DOHH2 (cell line): ENCODE results near the gene TNFAIP8L3.
"Not testable (repeated sequence)": the region's sequence is repeated elsewhere in the genome, so short reads cannot be mapped to it uniquely, and the experiment has no call there.

Source experiments
- H3F3A ChIP-seq: fragments of 200-600 bp; sonication (generic), shearing (Covaris generic); 2 replicates; pipeline ENCODE4 v1.6.0; 2016; ENCODE audit warnings: antibody characterized with exemption, mild to moderate bottlenecking; ENCODE audit not compliant: control insufficient read depth, insufficient read depth
- H3K27ac ChIP-seq: fragments of 200-600 bp; sonication (generic); 2 replicates; pipeline ENCODE4 v1.5.1; 2014; ENCODE audit warnings: low read depth, mild to moderate bottlenecking, low read length, moderate library complexity
- H3K27me3 ChIP-seq: fragments of 200-600 bp; sonication (generic); 2 replicates; pipeline ENCODE4 v1.6.1; 2014; ENCODE audit warnings: mild to moderate bottlenecking, low read length, mixed read lengths; ENCODE audit not compliant: control insufficient read depth
- H3K36me3 ChIP-seq: fragments of 200-600 bp; sonication (generic); 2 replicates; pipeline ENCODE4 v1.6.1; 2014; ENCODE audit warnings: mild to moderate bottlenecking, low read length, moderate library complexity, mixed read lengths; ENCODE audit not compliant: control insufficient read depth
- H3K4me1 ChIP-seq: fragments of 200-600 bp; sonication (generic); 2 replicates; pipeline ENCODE4 v1.6.1; 2014; ENCODE audit warnings: mild to moderate bottlenecking, low read length, mixed read lengths; ENCODE audit not compliant: control insufficient read depth
- H3K4me2 ChIP-seq: fragments of 200-600 bp; sonication (generic); 2 replicates; pipeline ENCODE4 v1.6.0; 2014; ENCODE audit warnings: mild to moderate bottlenecking, low read length, moderate library complexity
- H3K4me3 ChIP-seq: fragments of 200-600 bp; sonication (generic); 2 replicates; pipeline ENCODE4 v1.5.1; 2014; ENCODE audit warnings: mild to moderate bottlenecking, low read length, mixed read lengths
- H3K79me2 ChIP-seq: fragments of 200-600 bp; sonication (generic); 2 replicates; pipeline ENCODE4 v1.6.1; 2014; ENCODE audit warnings: mild to moderate bottlenecking, low read length, mixed read lengths; ENCODE audit not compliant: control insufficient read depth
- H3K9me2 ChIP-seq: fragments of 200-600 bp; sonication (generic); replicated peaks from 2 replicates; pipeline ENCODE4 v1.6.1; 2014; ENCODE audit warnings: mild to moderate bottlenecking, low read length, mixed read lengths; ENCODE audit not compliant: control insufficient read depth
- H3K9me3 ChIP-seq: fragments of 200-600 bp; sonication (generic); 2 replicates; pipeline ENCODE4 v1.6.1; 2014; ENCODE audit warnings: antibody characterized with exemption, low read length, mixed read lengths; ENCODE audit not compliant: control insufficient read depth, insufficient read depth
- H4K20me1 ChIP-seq: fragments of 200-600 bp; sonication (generic); 2 replicates; pipeline ENCODE4 v1.6.0; 2014; ENCODE audit warnings: low read depth, mild to moderate bottlenecking, antibody characterized with exemption, low read length, moderate library complexity; ENCODE audit not compliant: control insufficient read depth, insufficient read depth
- EZH2phosphoT487 ChIP-seq: fragments of 200-600 bp; sonication (generic); IDR thresholded peaks from 2 replicates; pipeline ENCODE4 v1.6.1; 2017; ENCODE audit warnings: borderline replicate concordance, mild to moderate bottlenecking, antibody characterized with exemption, low read length, moderate library complexity, mixed read lengths
- TF ChIP-seq, protein P1 (sequence below): fragments of 200-600 bp; sonication (generic); IDR thresholded peaks from one replicate; pipeline ENCODE4 v1.5.1; 2014; ENCODE audit warnings: antibody characterized with exemption, mild to moderate bottlenecking, low read depth, low read length; ENCODE audit not compliant: poor library complexity, severe bottlenecking

TNFAIP8L3 gene

DNA sequence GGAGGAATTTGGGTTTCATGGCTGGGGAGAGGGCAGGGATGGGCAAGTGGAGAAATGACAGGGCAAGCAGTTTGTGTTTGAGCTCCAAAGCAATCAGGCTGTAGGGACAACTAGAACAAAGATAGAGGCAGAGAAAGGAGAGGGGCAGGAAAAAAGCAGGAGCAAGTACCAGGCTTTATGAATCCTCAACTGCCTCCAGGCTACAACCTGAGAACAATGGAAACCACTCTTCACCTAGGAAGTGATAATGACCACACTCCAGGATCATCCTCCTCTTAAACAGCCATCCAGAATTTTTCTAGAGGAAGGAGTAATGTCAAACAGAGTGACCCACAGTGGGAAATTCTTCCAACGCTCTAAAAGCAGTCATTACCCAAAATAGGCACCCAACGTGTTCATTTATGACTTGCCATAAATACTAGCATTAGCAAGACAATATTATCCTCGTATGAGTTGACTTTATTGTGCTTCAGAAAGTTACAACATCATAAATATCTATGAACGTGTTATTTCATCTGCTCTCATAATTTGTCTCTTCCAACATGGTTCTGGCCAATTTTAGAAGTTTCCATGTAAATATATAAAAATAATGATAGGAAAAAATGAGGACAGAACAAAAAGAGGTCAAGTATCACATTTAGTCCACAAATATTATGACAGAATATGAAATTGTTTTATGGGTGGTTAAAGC, 50.5 kb downstream of the TNFAIP8L3 start:
- TF ChIP-seq, protein P1, sequence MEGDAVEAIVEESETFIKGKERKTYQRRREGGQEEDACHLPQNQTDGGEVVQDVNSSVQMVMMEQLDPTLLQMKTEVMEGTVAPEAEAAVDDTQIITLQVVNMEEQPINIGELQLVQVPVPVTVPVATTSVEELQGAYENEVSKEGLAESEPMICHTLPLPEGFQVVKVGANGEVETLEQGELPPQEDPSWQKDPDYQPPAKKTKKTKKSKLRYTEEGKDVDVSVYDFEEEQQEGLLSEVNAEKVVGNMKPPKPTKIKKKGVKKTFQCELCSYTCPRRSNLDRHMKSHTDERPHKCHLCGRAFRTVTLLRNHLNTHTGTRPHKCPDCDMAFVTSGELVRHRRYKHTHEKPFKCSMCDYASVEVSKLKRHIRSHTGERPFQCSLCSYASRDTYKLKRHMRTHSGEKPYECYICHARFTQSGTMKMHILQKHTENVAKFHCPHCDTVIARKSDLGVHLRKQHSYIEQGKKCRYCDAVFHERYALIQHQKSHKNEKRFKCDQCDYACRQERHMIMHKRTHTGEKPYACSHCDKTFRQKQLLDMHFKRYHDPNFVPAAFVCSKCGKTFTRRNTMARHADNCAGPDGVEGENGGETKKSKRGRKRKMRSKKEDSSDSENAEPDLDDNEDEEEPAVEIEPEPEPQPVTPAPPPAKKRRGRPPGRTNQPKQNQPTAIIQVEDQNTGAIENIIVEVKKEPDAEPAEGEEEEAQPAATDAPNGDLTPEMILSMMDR = no peak
- no peak for TF ChIP-seq EZH2phosphoT487
- no peaks in the 10 kb centered on the region for H3K36me3 ChIP-seq

GRCh38 chr15:51038974-51039319, 55.8 kb downstream of the TNFAIP8L3 start:
- Histone ChIP-seq H3K27me3 (no peaks in the 10 kb centered on the region), H3K4me3 (no peak overlapping the region), H3K9me3 (no peaks in the 10 kb centered on the region), H3K9me2 (no peaks in the 10 kb centered on the region), H3K79me2 (no peaks in the 10 kb centered on the region), H3K27ac (no peak overlapping the region), H3K36me3 (no peaks in the 10 kb centered on the region), H3F3A (no peaks in the 10 kb centered on the region), H4K20me1 (no peaks in the 10 kb centered on the region), H3K4me1 (no peaks in the 10 kb centered on the region), H3K4me2 (no peak overlapping the region)
- no peak for TF ChIP-seq EZH2phosphoT487
- TF ChIP-seq, protein P1 = no peak

More for the DNA sequence above, 50.5 kb downstream of the TNFAIP8L3 start:
- Histone ChIP-seq H3K9me3 (no peaks in the 10 kb centered on the region), H3K79me2 (no peaks in the 10 kb centered on the region), H3K27ac (no peak overlapping the region), H3F3A (no peaks in the 10 kb centered on the region), H3K4me2 (no peak overlapping the region), H3K4me1 (peaks cover 14% of the 10 kb centered on the region), H4K20me1 (no peaks in the 10 kb centered on the region), H3K27me3 (no peaks in the 10 kb centered on the region; the same call in 1 of the 2 replicates), H3K9me2 (no peaks in the 10 kb centered on the region), H3K4me3 (no peak overlapping the region)

GRCh38 chr15:51038162-51038973, 56.3 kb downstream of the TNFAIP8L3 start:
- Histone ChIP-seq H3K27ac (no peak overlapping the region), H3K4me1 (no peaks in the 10 kb centered on the region), H3K4me3 (no peak overlapping the region), H4K20me1 (no peaks in the 10 kb centered on the region), H3F3A (no peaks in the 10 kb centered on the region), H3K9me2 (no peaks in the 10 kb centered on the region), H3K79me2 (no peaks in the 10 kb centered on the region), H3K4me2 (no peak overlapping the region), H3K9me3 (no peaks in the 10 kb centered on the region), H3K27me3 (no peaks in the 10 kb centered on the region), H3K36me3 (no peaks in the 10 kb centered on the region)
- no peak for TF ChIP-seq EZH2phosphoT487
- TF ChIP-seq, protein P1 = no peak

DNA sequence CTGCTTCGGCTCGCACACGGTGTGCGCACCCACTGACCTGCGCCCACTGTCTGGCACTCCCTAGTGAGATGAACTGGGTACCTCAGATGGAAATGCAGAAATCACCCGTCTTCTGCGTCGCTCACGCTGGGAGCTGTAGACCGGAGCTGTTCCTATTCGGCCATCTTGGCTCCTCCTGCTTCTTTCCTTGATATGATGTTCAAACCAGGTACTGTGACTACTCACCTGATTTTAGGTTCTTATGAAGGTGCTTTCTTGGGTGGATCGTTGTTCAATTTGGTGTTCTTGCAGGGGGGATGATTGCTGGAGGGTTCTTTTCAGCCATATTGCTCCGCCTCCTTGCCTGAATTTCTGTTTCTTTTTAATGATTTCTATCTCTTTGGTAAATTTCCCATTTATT, 57.2 kb downstream of the TNFAIP8L3 start:
- H3K79me2 ChIP-seq, H4K20me1 ChIP-seq, H3K4me3 ChIP-seq, H3K4me1 ChIP-seq, H3K9me2 ChIP-seq, H3K4me2 ChIP-seq, H3K27me3 ChIP-seq, H3K36me3 ChIP-seq, H3F3A ChIP-seq, H3K27ac ChIP-seq, H3K9me3 ChIP-seq: not testable (repeated sequence)
